H9 (cell line): ENCODE results near the gene LRFN2. TPM values are rescaled to one million over a fixed set of nuclear protein-coding genes. Genes with fewer than 3 reads are reported as not detected.

Experiments
- DNase-seq: peaks from one replicate; pipeline ENCODE4 v3.0.0-alpha.2; 2017
- H2AFZ ChIP-seq: one replicate; pipeline ENCODE4 v1.6.1; 2013; ENCODE audit warnings: mild to moderate bottlenecking, low read length, control low read depth, moderate library complexity
- H2AK5ac ChIP-seq: 2 replicates; pipeline ENCODE4 v1.6.1; 2013; ENCODE audit warnings: low read length, control low read depth, mixed read lengths; ENCODE audit not compliant: insufficient read length
- H2BK120ac ChIP-seq: one replicate; pipeline ENCODE4 v1.6.1; 2013; ENCODE audit warnings: low read depth, mild to moderate bottlenecking, low read length, control low read depth, inconsistent platforms; ENCODE audit not compliant: poor library complexity, severe bottlenecking
- H2BK12ac ChIP-seq: 2 replicates; pipeline ENCODE4 v1.6.1; 2013; ENCODE audit warnings: low read length, control low read depth, mixed read lengths, low read depth; ENCODE audit not compliant: insufficient read length
- H2BK15ac ChIP-seq: 2 replicates; pipeline ENCODE4 v1.6.1; 2013; ENCODE audit warnings: low read depth, low read length, control low read depth
- H2BK20ac ChIP-seq: one replicate; pipeline ENCODE4 v1.6.1; 2013; ENCODE audit warnings: low read depth, mild to moderate bottlenecking, low read length, control low read depth, inconsistent platforms; ENCODE audit not compliant: poor library complexity, severe bottlenecking
- H2BK5ac ChIP-seq: 2 replicates; pipeline ENCODE4 v1.6.1; 2013; ENCODE audit warnings: low read length, control low read depth, mixed read lengths; ENCODE audit not compliant: insufficient read length
- H3K14ac ChIP-seq: 2 replicates; pipeline ENCODE4 v1.6.1; 2013; ENCODE audit warnings: low read length, control low read depth; ENCODE audit not compliant: insufficient read depth
- H3K18ac ChIP-seq: 2 replicates; pipeline ENCODE4 v1.6.1; 2013; ENCODE audit warnings: low read depth, mild to moderate bottlenecking, mixed read lengths, low read length, control low read depth; ENCODE audit not compliant: insufficient read length
- H3K23ac ChIP-seq: 2 replicates; pipeline ENCODE4 v1.6.1; 2013; ENCODE audit warnings: low read length, control low read depth, mixed read lengths, low read depth; ENCODE audit not compliant: insufficient read length
- H3K23me2 ChIP-seq: 2 replicates; pipeline ENCODE4 v1.6.1; 2013; ENCODE audit warnings: low read depth, mild to moderate bottlenecking, mixed read lengths, low read length, control low read depth; ENCODE audit not compliant: insufficient read length, poor library complexity, severe bottlenecking
- H3K27ac ChIP-seq: 2 replicates; pipeline ENCODE4 v1.5.1; 2013; ENCODE audit warnings: low read length, control low read depth, mixed read lengths, low read depth; ENCODE audit not compliant: insufficient read length
- H3K27me3 ChIP-seq: 2 replicates; pipeline ENCODE4 v1.6.1; 2013; ENCODE audit warnings: low read length, control low read depth, inconsistent platforms; ENCODE audit not compliant: insufficient read depth
- H3K4ac ChIP-seq: 2 replicates; pipeline ENCODE4 v1.6.1; 2013; ENCODE audit warnings: low read depth, mild to moderate bottlenecking, control low read depth, inconsistent platforms, low read length, moderate library complexity
- H3K4me1 ChIP-seq: 2 replicates; pipeline ENCODE4 v1.6.1; 2013; ENCODE audit warnings: low read length, control low read depth, inconsistent platforms; ENCODE audit not compliant: insufficient read depth
- H3K4me2 ChIP-seq: 2 replicates; pipeline ENCODE4 v1.6.1; 2013; ENCODE audit warnings: low read length, control low read depth, mixed read lengths; ENCODE audit not compliant: insufficient read length, insufficient read depth
- H3K56ac ChIP-seq: 2 replicates; pipeline ENCODE4 v1.6.1; 2013; ENCODE audit warnings: low read depth, mild to moderate bottlenecking, mixed read lengths, low read length, control low read depth; ENCODE audit not compliant: insufficient read length
- H3K79me1 ChIP-seq: 2 replicates; pipeline ENCODE4 v1.6.1; 2013; ENCODE audit warnings: low read depth, mild to moderate bottlenecking, moderate library complexity, low read length, control low read depth, inconsistent platforms; ENCODE audit not compliant: insufficient read depth, poor library complexity, severe bottlenecking
- H3K79me2 ChIP-seq: 2 replicates; pipeline ENCODE4 v1.6.1; 2013; ENCODE audit warnings: low read length, control low read depth, inconsistent platforms; ENCODE audit not compliant: insufficient read depth
- H3K9ac ChIP-seq: 2 replicates; pipeline ENCODE4 v1.6.1; 2013; ENCODE audit warnings: low read length, control low read depth, mixed read lengths; ENCODE audit not compliant: insufficient read length; ENCODE audit errors: extremely low read depth
- H3K9me3 ChIP-seq: one replicate; pipeline ENCODE4 v1.6.1; 2013; ENCODE audit warnings: low read depth, low read length, inconsistent platforms; ENCODE audit not compliant: control insufficient read depth
- H3T11ph ChIP-seq: one replicate; pipeline ENCODE4 v1.6.1; 2013; ENCODE audit warnings: mild to moderate bottlenecking, low read length, control low read depth, inconsistent platforms
- H4K20me1 ChIP-seq: one replicate; pipeline ENCODE4 v1.6.1; 2013; ENCODE audit not compliant: control insufficient read depth, insufficient read length, insufficient read depth
- H4K5ac ChIP-seq: 2 replicates; pipeline ENCODE4 v1.6.1; 2013; ENCODE audit warnings: low read depth, mild to moderate bottlenecking, mixed read lengths, low read length, control low read depth; ENCODE audit not compliant: insufficient read length
- H4K8ac ChIP-seq: replicated peaks from 2 replicates; pipeline ENCODE4 v1.6.1; 2013; ENCODE audit warnings: low read length, control low read depth, mixed read lengths, low read depth; ENCODE audit not compliant: insufficient read length
- H4K91ac ChIP-seq: 2 replicates; pipeline ENCODE4 v1.6.1; 2013; ENCODE audit warnings: low read depth, mild to moderate bottlenecking, moderate library complexity, mixed read lengths, low read length, control low read depth; ENCODE audit not compliant: insufficient read length
- H3K27ac Mint-ChIP-seq, 3 experiments: 2 replicates in 2 of 3; 3 replicates in 1 of 3; pipeline ENCODE4 v1.8.0; 2020 to 2021; ENCODE audit warnings: mixed read lengths in 3 of 3, mild to moderate bottlenecking in 1 of 3, moderate library complexity in 1 of 3
- H3K27me3 Mint-ChIP-seq: 2 replicates; pipeline ENCODE4 v1.8.0; 2021; ENCODE audit warnings: low read depth, mild to moderate bottlenecking, moderate library complexity, mixed read lengths
- H3K36me3 Mint-ChIP-seq, 3 experiments: 2 replicates in 2 of 3; 3 replicates in 1 of 3; pipeline ENCODE4 v1.8.0; 2020 to 2021; ENCODE audit warnings: low read depth in 3 of 3, mixed read lengths in 3 of 3; ENCODE audit not compliant: insufficient read depth in 1 of 3
- H3K4me1 Mint-ChIP-seq, 2 experiments: 2 replicates each; pipeline ENCODE4 v1.8.0; 2020; ENCODE audit warnings: mixed read lengths in 2 of 2
- H3K4me3 Mint-ChIP-seq, 2 experiments: 2 replicates in 1 of 2; 3 replicates in 1 of 2; pipeline ENCODE4 v1.8.0; 2020 to 2021; ENCODE audit warnings: mild to moderate bottlenecking in 2 of 2, mixed read lengths in 2 of 2, moderate library complexity in 1 of 2
- H3K9me3 Mint-ChIP-seq, 2 experiments: 2 replicates in 1 of 2; 3 replicates in 1 of 2; pipeline ENCODE4 v1.8.0; 2020; ENCODE audit warnings: mild to moderate bottlenecking in 2 of 2, mixed read lengths in 2 of 2, moderate library complexity in 1 of 2
- CTCF ChIP-seq: fragments of 200-600 bp; sonication (generic); conservative IDR thresholded peaks from 3 replicates; pipeline ENCODE4 v1.8.0; 2021; ENCODE audit warnings: antibody characterized with exemption, mild to moderate bottlenecking
- WGBS: extraction: QIAGEN DNeasy Blood & Tissue Kit; methylation state at CpG from one replicate; pipeline ENCODE4 v1.1.7; 2013; ENCODE audit warnings: missing lambda C conversion rate, low lambda C conversion rate, mixed read lengths; ENCODE audit not compliant: insufficient read length; ENCODE audit errors: extremely low coverage; 5-methylcytosine and 5-hydroxymethylcytosine counted together
- total RNA-seq: library from RNA; stranded (reverse); gene quantifications from 2 replicates; pipeline ENCODE4 v1.2.1, GENCODE V29; 2021

The LRFN2 gene
- total RNA-seq, 1 experiment from 2014 or later = 0.11 TPM

DNA sequence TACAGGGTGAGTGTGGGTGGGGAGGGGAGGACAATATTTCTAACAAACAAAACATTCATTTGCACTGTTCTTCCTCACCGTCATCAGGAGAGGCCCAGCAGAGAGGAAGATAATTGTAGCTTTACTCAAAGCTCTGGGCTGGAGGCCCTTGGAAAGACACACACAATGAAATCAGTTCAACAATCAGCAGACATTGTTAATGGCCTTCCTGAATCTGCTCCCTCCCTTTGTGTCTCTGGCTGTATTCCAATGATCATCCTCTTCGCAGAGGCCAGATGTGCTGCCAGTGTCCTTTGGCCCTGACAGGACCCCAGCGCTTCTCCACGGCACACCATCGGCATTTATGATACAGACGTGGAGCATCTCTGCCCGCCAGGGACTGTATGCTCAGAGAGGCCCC lies 44.6 kb upstream of the LRFN2 start:
- Histone ChIP-seq H3K4me2 (no peak overlapping the region), H2BK15ac (no peak overlapping the region), H3K56ac (no peak overlapping the region), H3K23ac (no peak overlapping the region), H2BK12ac (no peak overlapping the region), H3K27me3 (no peaks in the 10 kb centered on the region), H3K4me1 (no peaks in the 10 kb centered on the region), H3K4ac (no peak overlapping the region), H4K8ac (no peak overlapping the region), H3K23me2 (no peaks in the 10 kb centered on the region), H2BK20ac (no peak overlapping the region), H3K27ac (no peak overlapping the region), H3K9ac (no peak overlapping the region), H3K79me1 (no peaks in the 10 kb centered on the region), H3K79me2 (no peaks in the 10 kb centered on the region), H4K20me1 (no peaks in the 10 kb centered on the region), H2BK5ac (no peak overlapping the region), H2BK120ac (no peak overlapping the region), H4K91ac (no peak overlapping the region), H3T11ph (no peak overlapping the region), H3K18ac (no peak overlapping the region), H2AFZ (no peak overlapping the region), H2AK5ac (no peak overlapping the region), H4K5ac (no peak overlapping the region), H3K14ac (no peak overlapping the region), H3K9me3 (no peaks in the 10 kb centered on the region)
- WGBS = no CpG with 5 or more reads among the region's 7 CpGs
- Mint-ChIP-seq H3K9me3 (peaks cover 0 to 1% of the 10 kb centered on the region in 2 experiments; a peak in 1 of 5 replicates), H3K27me3 (peaks cover 1% of the 10 kb centered on the region; the same call in 1 of the 2 replicates), H3K4me1 (peaks cover 0 to 10% of the 10 kb centered on the region in 2 experiments; a peak in 1 of 4 replicates), H3K4me3 (no peak overlapping the region), H3K27ac (no peak overlapping the region), H3K36me3 (peaks cover 0 to under 1% (median 0%) of the 10 kb centered on the region in 3 experiments; a peak in 1 of 7 replicates)
- no peak for DNase-seq
- TF ChIP-seq CTCF = no peak
